H1 (cell line): ENCODE measurements around the gene THAP10. TPM values are rescaled to one million over a fixed set of nuclear protein-coding genes. Genes with fewer than 3 reads are reported as not detected.

Source experiments
- EZH2 ChIP-seq: fragments of 200-600 bp; sonication (generic); IDR thresholded peaks from 2 replicates; pipeline ENCODE4 v1.7.1; 2012; ENCODE audit warnings: low read depth, mild to moderate bottlenecking, moderate library complexity, low read length, inconsistent platforms; ENCODE audit not compliant: severe bottlenecking
- GABPA ChIP-seq: IDR thresholded peaks from 2 replicates; pipeline ENCODE4 v1.6.1; 2011; ENCODE audit warnings: mild to moderate bottlenecking, low read length, moderate library complexity, borderline replicate concordance; ENCODE audit not compliant: insufficient read depth
- SP1 ChIP-seq: IDR thresholded peaks from 2 replicates; pipeline ENCODE4 v1.6.1; 2011; ENCODE audit warnings: low read depth, low read length
- TCF12 ChIP-seq: IDR thresholded peaks from 2 replicates; pipeline ENCODE4 v1.6.1; 2011; ENCODE audit warnings: low read depth, mild to moderate bottlenecking, low read length
- polyA plus RNA-seq, 7 experiments: library from polyadenylated mRNA; depleted of rRNA in 3 of 7; stranded (reverse) in 5 of 7; unstranded in 2 of 7; fragments of >200 nt in 5 of 7; fragments of 200-250 nt in 2 of 7; gene quantifications; 1 replicate in 5 of 7; 2 replicates in 1 of 7; 4 replicates in 1 of 7; pipeline versions ENCODE4 v1.2.1 to v1.2.3, GENCODE V29; 2011 to 2013; ENCODE audit warnings: missing spikeins in 2 of 7, mixed read lengths in 2 of 7
- total RNA-seq: library from RNA; stranded (reverse); fragmentation: NEBNext Ultra II Directional; extraction: Animal tissue kit (Norgen Biotek cat#: 25700); gene quantifications from 2 replicates; pipeline ENCODE4 v1.2.1, GENCODE V29; 2021

Gene THAP10
- total and polyA plus RNA-seq, 2 of the 8 experiments (the other 6 are each of a cell fraction or from before 2014, with no cell fraction given), result 2.8 to 4.5 TPM

- TF ChIP-seq TCF12, result no peak
- no peak for TF ChIP-seq GABPA
- TF ChIP-seq EZH2, result no peak
- TF ChIP-seq SP1, result no peak
Observed at GRCh38 chr15:70880781-70881180, 11.5 kb downstream of the THAP10 start (continued).
